ENCODE measurements around the gene SNX14.

DNA sequence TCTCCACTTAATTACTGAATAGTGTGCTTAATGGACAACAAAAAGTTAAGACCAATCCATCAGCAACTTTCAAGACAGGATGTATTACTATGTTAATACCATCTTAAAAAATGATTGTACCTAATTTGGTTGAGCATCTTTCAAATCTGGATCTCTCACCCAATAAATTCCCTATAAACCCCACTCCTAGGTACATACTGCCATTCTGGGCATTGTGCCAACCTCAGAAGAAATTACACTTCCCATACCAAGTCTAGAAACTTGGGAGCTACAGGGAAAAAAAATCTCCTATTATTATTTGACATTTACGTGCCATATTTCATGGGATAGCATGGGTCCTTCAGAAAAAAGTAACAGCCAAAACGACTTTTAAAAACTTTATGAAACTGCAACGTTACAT lies 43.9 kb upstream of the SNX14 start:
- TF ChIP-seq REST (IDR thresholded peaks at IDR 0.05; ENCODE audit: insufficient read depth in 1 of 2, low read depth in 2 of 2, low read length in 2 of 2): no peak
- TF ChIP-seq POLR2AphosphoS5 (IDR thresholded peaks at IDR 0.05; ENCODE audit: low read depth, low read length): no peak
- TF ChIP-seq SIN3A (IDR thresholded peaks at IDR 0.05; ENCODE audit: borderline replicate concordance, insufficient read depth, low read length): no peak

All from PFSK-1 (cell line).